ENCODE measurements around the gene MBD4.

DNA sequence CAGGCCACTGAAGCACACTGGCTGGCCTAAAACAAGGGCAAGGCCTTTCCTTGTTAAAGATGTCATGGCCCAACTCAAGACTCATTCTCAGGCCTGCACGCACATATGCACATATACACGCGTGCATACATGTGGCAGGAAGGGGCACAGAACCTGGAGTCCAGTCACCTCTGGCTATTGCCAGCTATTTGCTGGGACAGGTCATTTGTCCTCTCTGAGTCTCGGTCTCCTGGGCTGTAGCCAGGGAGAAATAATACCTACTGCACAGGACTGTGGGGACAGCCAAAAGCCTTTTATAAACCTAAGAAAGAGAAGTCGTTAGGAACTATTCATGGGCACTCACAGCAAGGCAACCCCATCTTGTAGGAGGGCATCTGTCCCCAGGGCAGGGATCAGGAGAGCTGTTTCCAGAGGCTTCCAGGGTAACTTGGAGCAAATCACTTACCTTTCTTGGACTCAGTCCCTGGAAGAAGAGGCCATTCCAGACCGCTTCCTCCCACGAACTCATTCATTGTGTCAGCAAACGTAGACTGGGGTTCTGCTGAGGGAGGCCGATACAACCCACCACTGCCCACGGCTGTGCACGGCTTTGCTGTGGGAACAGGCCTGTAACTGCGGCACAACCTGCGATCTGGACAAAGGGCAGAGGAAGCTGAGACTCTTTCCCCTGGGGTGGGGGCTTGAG is 47.6 kb upstream of the MBD4 start:
- TF ChIP-seq, protein P1, sequence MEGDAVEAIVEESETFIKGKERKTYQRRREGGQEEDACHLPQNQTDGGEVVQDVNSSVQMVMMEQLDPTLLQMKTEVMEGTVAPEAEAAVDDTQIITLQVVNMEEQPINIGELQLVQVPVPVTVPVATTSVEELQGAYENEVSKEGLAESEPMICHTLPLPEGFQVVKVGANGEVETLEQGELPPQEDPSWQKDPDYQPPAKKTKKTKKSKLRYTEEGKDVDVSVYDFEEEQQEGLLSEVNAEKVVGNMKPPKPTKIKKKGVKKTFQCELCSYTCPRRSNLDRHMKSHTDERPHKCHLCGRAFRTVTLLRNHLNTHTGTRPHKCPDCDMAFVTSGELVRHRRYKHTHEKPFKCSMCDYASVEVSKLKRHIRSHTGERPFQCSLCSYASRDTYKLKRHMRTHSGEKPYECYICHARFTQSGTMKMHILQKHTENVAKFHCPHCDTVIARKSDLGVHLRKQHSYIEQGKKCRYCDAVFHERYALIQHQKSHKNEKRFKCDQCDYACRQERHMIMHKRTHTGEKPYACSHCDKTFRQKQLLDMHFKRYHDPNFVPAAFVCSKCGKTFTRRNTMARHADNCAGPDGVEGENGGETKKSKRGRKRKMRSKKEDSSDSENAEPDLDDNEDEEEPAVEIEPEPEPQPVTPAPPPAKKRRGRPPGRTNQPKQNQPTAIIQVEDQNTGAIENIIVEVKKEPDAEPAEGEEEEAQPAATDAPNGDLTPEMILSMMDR (conservative IDR thresholded peaks at IDR 0.05; ENCODE audit: low read depth, low read length) = no peak
- TF ChIP-seq EZH2 (IDR thresholded peaks at IDR 0.05; ENCODE audit: borderline replicate concordance, low read depth, low read length, poor library complexity, severe bottlenecking) = no peak
